Natural killer cell (primary cell): ENCODE measurements around the gene SOAT2. TPM values are rescaled to one million over a fixed set of nuclear protein-coding genes. Genes with fewer than 3 reads are reported as not detected.

Experiments
- ATAC-seq, 3 donors: fragments of 150-1000 bp in 2 of 3; fragments of 200-7000 bp in 1 of 3; cut with Tn5 transposase; 1 replicate in 1 of 3; 2 replicates in 2 of 3; pipeline ENCODE4 v1.10.0; 2021; ENCODE audit warnings: mild to moderate bottlenecking in 2 of 3, moderate library complexity in 2 of 3
- DNase-seq, 2 donors: peaks; one replicate each; pipeline versions ENCODE4 v3.0.0 to v3.0.0-alpha.2; 2013 to 2021; ENCODE audit warnings: mixed read lengths in 1 of 2
- H3K27ac ChIP-seq: one replicate; pipeline ENCODE4 v1.5.1; 2013; ENCODE audit warnings: mild to moderate bottlenecking, low read length
- H3K27me3 ChIP-seq: one replicate; pipeline ENCODE4 v1.6.1; 2013; ENCODE audit warnings: low read length; ENCODE audit not compliant: control insufficient read depth, insufficient read depth
- H3K36me3 ChIP-seq: one replicate; pipeline ENCODE4 v1.6.1; 2013; ENCODE audit warnings: low read length; ENCODE audit not compliant: control insufficient read depth, insufficient read depth
- H3K4me1 ChIP-seq: one replicate; pipeline ENCODE4 v1.6.1; 2013; ENCODE audit warnings: low read length; ENCODE audit not compliant: control insufficient read depth, insufficient read depth
- H3K4me3 ChIP-seq: one replicate; pipeline ENCODE4 v1.5.1; 2013; ENCODE audit warnings: low read length
- H3K9me3 ChIP-seq: one replicate; pipeline ENCODE4 v1.6.1; 2013; ENCODE audit warnings: low read length; ENCODE audit not compliant: control insufficient read depth, insufficient read depth
- H3K27ac Mint-ChIP-seq, 2 donors: one replicate each; pipeline ENCODE4 v1.8.0; 2022; ENCODE audit warnings: mild to moderate bottlenecking in 2 of 2, mixed read lengths in 2 of 2, moderate library complexity in 1 of 2
- H3K27me3 Mint-ChIP-seq, 2 donors: one replicate each; pipeline ENCODE4 v1.8.0; 2022; ENCODE audit warnings: low read depth in 2 of 2, mixed read lengths in 2 of 2
- H3K36me3 Mint-ChIP-seq: one replicate; pipeline ENCODE4 v1.8.0; 2022; ENCODE audit warnings: mixed read lengths
- H3K4me1 Mint-ChIP-seq, 2 donors: one replicate each; pipeline ENCODE4 v1.8.0; 2022; ENCODE audit warnings: mixed read lengths in 2 of 2
- H3K4me3 Mint-ChIP-seq: one replicate; pipeline ENCODE4 v1.8.0; 2022; ENCODE audit warnings: mild to moderate bottlenecking, moderate library complexity, mixed read lengths
- H3K9me3 Mint-ChIP-seq, 2 donors: one replicate each; pipeline ENCODE4 v1.8.0; 2022; ENCODE audit warnings: mixed read lengths in 2 of 2
- WGBS: methylation state at CpG from one replicate; pipeline ENCODE4 v1.1.7; 2013; ENCODE audit warnings: missing lambda C conversion rate; ENCODE audit not compliant: insufficient coverage; 5-methylcytosine and 5-hydroxymethylcytosine counted together
- intact Hi-C: fragments of 100-400 bp; cut with micrococcal nuclease; formaldehyde crosslinking; loops from one replicate; pipeline ENCODE4 v1.14.2; 2022
- total RNA-seq, 4 donors: library from RNA; stranded (reverse); fragments of 120-200 nt in 1 of 4; gene quantifications; one replicate each; pipeline versions ENCODE4 v1.2.3 to v1.2.4, GENCODE V29; 2013 to 2022
- TF ChIP-seq, protein P1 (sequence below): fragments of 200-600 bp; IDR thresholded peaks from one replicate; pipeline ENCODE4 v1.8.0; 2022; ENCODE audit warnings: antibody characterized with exemption

SOAT2 gene
- total RNA-seq, 3 donors from 2014 or later (not counting 1 experiment from before 2014, with no cell fraction given) = not detected

DNA sequence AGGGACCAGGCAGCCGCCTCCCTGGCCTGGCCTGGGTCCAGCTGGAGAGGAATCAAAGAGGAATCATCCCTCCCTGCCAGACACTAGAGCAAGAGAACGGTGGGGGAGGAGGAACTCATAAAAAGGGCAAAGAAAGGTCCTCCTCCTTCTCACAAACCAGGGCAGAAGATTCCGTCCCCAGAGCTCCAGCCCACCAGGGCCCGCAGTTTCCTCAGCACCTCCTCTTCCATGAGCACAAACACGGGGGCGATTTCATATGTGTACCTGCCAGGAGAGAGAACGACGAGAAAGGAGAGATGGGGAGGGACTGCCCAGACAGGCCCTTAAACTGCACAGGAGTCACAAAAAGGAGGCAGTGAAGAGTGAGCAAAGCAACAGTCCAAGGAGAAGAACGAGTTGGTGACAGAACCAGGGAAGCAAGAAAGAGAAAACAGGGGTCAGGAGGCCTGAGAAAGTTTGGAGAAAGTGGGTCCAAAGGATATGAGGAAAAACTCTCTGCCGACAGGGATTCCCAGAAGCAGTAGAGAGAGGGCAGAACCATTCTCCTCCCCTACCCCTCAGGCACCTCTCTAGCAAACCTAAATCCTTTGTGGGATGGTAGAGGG, 68.5 kb downstream of the SOAT2 start:
- Histone ChIP-seq H3K9me3 (no peaks in the 10 kb centered on the region), H3K27me3 (no peaks in the 10 kb centered on the region), H3K27ac (no peak overlapping the region), H3K4me3 (no peak overlapping the region), H3K4me1 (no peaks in the 10 kb centered on the region), H3K36me3 (peaks cover 3% of the 10 kb centered on the region)
- WGBS = 91% methylated on average over 8 of the region's 10 CpGs
- TF ChIP-seq, protein P1, sequence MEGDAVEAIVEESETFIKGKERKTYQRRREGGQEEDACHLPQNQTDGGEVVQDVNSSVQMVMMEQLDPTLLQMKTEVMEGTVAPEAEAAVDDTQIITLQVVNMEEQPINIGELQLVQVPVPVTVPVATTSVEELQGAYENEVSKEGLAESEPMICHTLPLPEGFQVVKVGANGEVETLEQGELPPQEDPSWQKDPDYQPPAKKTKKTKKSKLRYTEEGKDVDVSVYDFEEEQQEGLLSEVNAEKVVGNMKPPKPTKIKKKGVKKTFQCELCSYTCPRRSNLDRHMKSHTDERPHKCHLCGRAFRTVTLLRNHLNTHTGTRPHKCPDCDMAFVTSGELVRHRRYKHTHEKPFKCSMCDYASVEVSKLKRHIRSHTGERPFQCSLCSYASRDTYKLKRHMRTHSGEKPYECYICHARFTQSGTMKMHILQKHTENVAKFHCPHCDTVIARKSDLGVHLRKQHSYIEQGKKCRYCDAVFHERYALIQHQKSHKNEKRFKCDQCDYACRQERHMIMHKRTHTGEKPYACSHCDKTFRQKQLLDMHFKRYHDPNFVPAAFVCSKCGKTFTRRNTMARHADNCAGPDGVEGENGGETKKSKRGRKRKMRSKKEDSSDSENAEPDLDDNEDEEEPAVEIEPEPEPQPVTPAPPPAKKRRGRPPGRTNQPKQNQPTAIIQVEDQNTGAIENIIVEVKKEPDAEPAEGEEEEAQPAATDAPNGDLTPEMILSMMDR = no peak
- H3K36me3 Mint-ChIP-seq = peaks cover 8% of the 10 kb centered on the region
- intact Hi-C loops = no loop called here
- H3K9me3 Mint-ChIP-seq = no peaks in the 10 kb centered on the region
- H3K4me3 Mint-ChIP-seq = no peak overlapping the region
- no peak for ATAC-seq
- no peak overlapping the region for H3K27ac Mint-ChIP-seq
- H3K27me3 Mint-ChIP-seq = no peaks in the 10 kb centered on the region
- no peaks in the 10 kb centered on the region for H3K4me1 Mint-ChIP-seq
- no peak for DNase-seq

DNA sequence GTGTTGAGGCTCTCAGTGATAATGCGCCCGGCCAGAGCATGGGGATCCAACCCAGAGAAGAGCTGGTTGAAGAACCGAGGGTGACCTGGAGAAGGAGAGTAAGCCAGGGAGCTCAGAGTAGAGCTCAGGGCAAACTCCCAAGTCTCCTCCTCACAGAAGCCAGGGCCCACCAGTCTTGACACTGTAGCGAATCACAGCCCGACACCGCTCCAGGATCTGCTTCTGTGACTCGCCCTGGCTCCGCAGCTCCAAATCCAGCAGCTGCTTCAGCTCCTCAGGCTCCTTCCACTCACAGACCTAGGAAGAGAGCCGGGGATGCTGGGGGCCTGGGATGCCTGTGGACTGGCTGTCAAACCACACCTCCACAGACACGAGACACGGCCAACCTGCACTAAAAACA, 69.1 kb downstream of the SOAT2 start:
- Mint-ChIP-seq H3K27ac (no peak overlapping the region), H3K9me3 (no peaks in the 10 kb centered on the region), H3K27me3 (no peaks in the 10 kb centered on the region), H3K4me3 (no peak overlapping the region), H3K36me3 (peaks cover 8% of the 10 kb centered on the region), H3K4me1 (no peaks in the 10 kb centered on the region)
- no peaks in the 10 kb centered on the region for H3K27me3 ChIP-seq
- no peaks in the 10 kb centered on the region for H3K4me1 ChIP-seq
- intact Hi-C loops = no loop called here
- ATAC-seq (no peak), DNase-seq (no peak)
- no peaks in the 10 kb centered on the region for H3K9me3 ChIP-seq
- 97% methylated on average over 9 of the region's 11 CpGs for WGBS
- peaks cover 3% of the 10 kb centered on the region for H3K36me3 ChIP-seq
- H3K4me3 ChIP-seq = no peak overlapping the region
- H3K27ac ChIP-seq = no peak overlapping the region
- TF ChIP-seq, protein P1 = no peak

DNA sequence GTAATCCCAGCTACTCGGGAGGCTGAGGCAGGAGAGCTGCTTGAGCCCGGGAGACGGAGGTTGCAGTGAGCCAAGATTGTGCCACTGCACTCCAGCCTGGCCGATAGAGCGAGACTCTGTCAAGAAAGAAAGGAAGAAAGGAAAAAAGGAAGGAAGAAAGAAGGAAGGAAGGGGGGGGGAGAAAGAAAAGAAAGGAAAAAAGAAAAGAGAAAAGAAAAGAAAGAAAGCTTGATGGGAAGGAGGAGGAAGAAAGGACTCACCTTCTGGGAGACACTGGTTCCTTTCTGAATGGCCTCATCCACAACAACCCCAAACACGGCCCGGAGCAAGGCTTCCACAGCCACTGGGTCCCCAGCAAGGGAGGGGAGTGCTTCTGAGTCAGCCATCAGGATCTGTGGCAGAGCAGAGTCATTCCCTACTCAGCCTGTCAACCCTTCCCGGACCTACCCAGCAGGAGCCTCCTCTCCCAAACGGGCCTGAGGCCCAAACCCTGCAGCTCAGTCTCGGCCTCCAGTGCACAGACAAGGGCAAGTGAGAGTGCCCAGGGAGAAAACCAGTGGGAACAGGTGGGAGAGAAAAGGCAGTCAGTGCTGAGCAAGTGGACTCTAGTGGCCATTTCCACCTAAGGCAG, 69.9 kb downstream of the SOAT2 start:
- Mint-ChIP-seq H3K9me3 (no peaks in the 10 kb centered on the region), H3K27me3 (no peaks in the 10 kb centered on the region), H3K36me3 (peaks cover 8% of the 10 kb centered on the region), H3K4me3 (no peak overlapping the region), H3K4me1 (no peaks in the 10 kb centered on the region), H3K27ac (no peak overlapping the region)
- intact Hi-C loops = no loop called here
- Histone ChIP-seq H3K27ac (no peak overlapping the region), H3K9me3 (no peaks in the 10 kb centered on the region), H3K36me3 (peaks cover 3% of the 10 kb centered on the region), H3K27me3 (no peaks in the 10 kb centered on the region), H3K4me3 (no peak overlapping the region), H3K4me1 (no peaks in the 10 kb centered on the region)
- ATAC-seq = no peak
- TF ChIP-seq, protein P1 = no peak
- no peak for DNase-seq
- 99% methylated on average over 10 of the region's 10 CpGs for WGBS

Other genes starting within 250 kb of the SOAT2 start
- under 1 TPM in 2 of 3 donors, not detected in 1; 0.24 to 0.25 TPM for gene KRT8, start 198.4 kb upstream of the SOAT2 start, total RNA-seq
- 1 to 10 TPM in 1 of 3 donors, under 1 TPM in 1, not detected in 1; 0.24 to 2.5 TPM for gene KRT18, start 154.4 kb upstream of the SOAT2 start, total RNA-seq
- 100 to 1,000 TPM; 505 to 537 (median 518) TPM for gene EIF4B, start 97.0 kb upstream of the SOAT2 start, total RNA-seq
- 1 to 10 TPM in 2 of 3 donors, under 1 TPM in 1; 0.95 to 1.8 (median 1.0) TPM for gene TNS2, start 53.4 kb upstream of the SOAT2 start, total RNA-seq
- gene SPRYD3, start 24.1 kb upstream of the SOAT2 start, total RNA-seq = 10 to 100 TPM; 32.6 to 48.0 (median 42.6) TPM
- gene IGFBP6, start 5.8 kb upstream of the SOAT2 start, total RNA-seq = under 1 TPM in 1 of 3 donors, not detected in 2; 0.61 TPM
- gene ZNF740, start 77.2 kb downstream of the SOAT2 start, total RNA-seq = 10 to 100 TPM; 37.1 to 65.9 (median 45.3) TPM
- gene CSAD, start 77.4 kb downstream of the SOAT2 start, total RNA-seq = 10 to 100 TPM; 50.8 to 54.4 (median 53.0) TPM
- 100 to 1,000 TPM; 329 to 441 (median 439) TPM for gene ITGB7, start 103.8 kb downstream of the SOAT2 start, total RNA-seq
- gene RARG, start 128.7 kb downstream of the SOAT2 start, total RNA-seq = 10 to 100 TPM; 24.0 to 30.6 (median 27.5) TPM
- 1 to 10 TPM; 1.9 to 5.8 (median 3.1) TPM for gene ESPL1, start 164.8 kb downstream of the SOAT2 start, total RNA-seq
- gene PFDN5, start 192.1 kb downstream of the SOAT2 start, total RNA-seq = 100 to 1,000 TPM; 365 to 450 (median 439) TPM
- gene MYG1, start 196.2 kb downstream of the SOAT2 start, total RNA-seq = 10 to 100 TPM; 22.8 to 30.6 (median 28.1) TPM
- 10 to 100 TPM; 34.3 to 50.4 (median 45.0) TPM for gene AAAS, start 218.1 kb downstream of the SOAT2 start, total RNA-seq
- gene SP7, start 232.9 kb downstream of the SOAT2 start, total RNA-seq = under 1 TPM in 1 of 3 donors, not detected in 2; 0.07 TPM